Measurements from ENCODE around the gene SOX5. TPM values are rescaled to one million over a fixed set of nuclear protein-coding genes. Genes with fewer than 3 reads are reported as not detected.

SOX5 gene
- total and polyA plus RNA-seq, 9 of the 15 experiments (the other 6 are each of a cell fraction or from before 2014, with no cell fraction given), result 8.3 to 16.5 (median 11.9) TPM

- no peak overlapping the region for H3K4me3 ChIP-seq
- ChIA-PET POLR2A (interaction anchor here (0.6 kb wide), 1 partner anchor 629 kb away, joined by 3 read pairs; no protein-coding TSS in a partner anchor), CTCF (ENCODE audit: low intra/inter-chr PET ratio) (no interaction called here)
- in situ Hi-C loops (cut with MboI) (no loop called here), intact Hi-C loops (cut with micrococcal nuclease) (no loop called here)
- FAIRE-seq (no peak), ATAC-seq (no peak), DNase-seq (ENCODE audit: extremely low read depth in 1 of 4, low spot score in 3 of 4) (no peak)
- H3K27ac ChIP-seq (ENCODE audit: extremely low read depth, low read depth, low read length), result no peak overlapping the region
- no peaks in the 10 kb centered on the region for H4K20me1 ChIP-seq (replicated peaks; ENCODE audit: control insufficient read depth, insufficient read depth, low read length)
- H3K27me3 ChIP-seq (ENCODE audit: control insufficient read depth in 2 of 2, insufficient read depth in 2 of 2, low read length in 2 of 2), result no peaks in the 10 kb centered on the region
- H2AFZ ChIP-seq (ENCODE audit: low read depth, low read length), result no peak overlapping the region
- no peaks in the 10 kb centered on the region for H3K36me3 ChIP-seq (ENCODE audit: control insufficient read depth, insufficient read depth, low read length)
- WGBS (ENCODE audit: insufficient coverage, low coverage, missing lambda C conversion rate), result 84% methylated on average over 9 of the region's 11 CpGs
- TF ChIP-seq, protein P1, sequence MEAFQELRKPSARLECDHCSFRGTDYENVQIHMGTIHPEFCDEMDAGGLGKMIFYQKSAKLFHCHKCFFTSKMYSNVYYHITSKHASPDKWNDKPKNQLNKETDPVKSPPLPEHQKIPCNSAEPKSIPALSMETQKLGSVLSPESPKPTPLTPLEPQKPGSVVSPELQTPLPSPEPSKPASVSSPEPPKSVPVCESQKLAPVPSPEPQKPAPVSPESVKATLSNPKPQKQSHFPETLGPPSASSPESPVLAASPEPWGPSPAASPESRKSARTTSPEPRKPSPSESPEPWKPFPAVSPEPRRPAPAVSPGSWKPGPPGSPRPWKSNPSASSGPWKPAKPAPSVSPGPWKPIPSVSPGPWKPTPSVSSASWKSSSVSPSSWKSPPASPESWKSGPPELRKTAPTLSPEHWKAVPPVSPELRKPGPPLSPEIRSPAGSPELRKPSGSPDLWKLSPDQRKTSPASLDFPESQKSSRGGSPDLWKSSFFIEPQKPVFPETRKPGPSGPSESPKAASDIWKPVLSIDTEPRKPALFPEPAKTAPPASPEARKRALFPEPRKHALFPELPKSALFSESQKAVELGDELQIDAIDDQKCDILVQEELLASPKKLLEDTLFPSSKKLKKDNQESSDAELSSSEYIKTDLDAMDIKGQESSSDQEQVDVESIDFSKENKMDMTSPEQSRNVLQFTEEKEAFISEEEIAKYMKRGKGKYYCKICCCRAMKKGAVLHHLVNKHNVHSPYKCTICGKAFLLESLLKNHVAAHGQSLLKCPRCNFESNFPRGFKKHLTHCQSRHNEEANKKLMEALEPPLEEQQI (IDR thresholded peaks at IDR 0.05), result peak; percentile 30; the same call in 1 of the 2 replicates
- TF ChIP-seq RBM25 (IDR thresholded peaks at IDR 0.05; ENCODE audit: low read depth, low read length, severe bottlenecking), result no peak
- no peak for TF ChIP-seq POLR2AphosphoS5 (IDR thresholded peaks at IDR 0.05; ENCODE audit: control insufficient read depth, insufficient read depth, low read depth, low read length)
- TF ChIP-seq SP2 (IDR thresholded peaks at IDR 0.05; ENCODE audit: extremely low read depth, low read depth, low read length, poor library complexity, severe bottlenecking), result no peak
- TF ChIP-seq MAFG (tag; conservative IDR thresholded peaks at IDR 0.05), result no peak
- TF ChIP-seq YY1 (IDR thresholded peaks at IDR 0.05; ENCODE audit: borderline replicate concordance in 1 of 3, control insufficient read depth in 1 of 3, extremely low read depth in 1 of 3, insufficient read depth in 3 of 3, insufficient read length in 1 of 3, insufficient replicate concordance in 2 of 3, low read depth in 1 of 3, low read length in 2 of 3), result peak in 1 of 3 experiments; percentile 12
- TF ChIP-seq RFX1 (IDR thresholded peaks at IDR 0.05), result peak; percentile 71
- TF ChIP-seq, protein P2, sequence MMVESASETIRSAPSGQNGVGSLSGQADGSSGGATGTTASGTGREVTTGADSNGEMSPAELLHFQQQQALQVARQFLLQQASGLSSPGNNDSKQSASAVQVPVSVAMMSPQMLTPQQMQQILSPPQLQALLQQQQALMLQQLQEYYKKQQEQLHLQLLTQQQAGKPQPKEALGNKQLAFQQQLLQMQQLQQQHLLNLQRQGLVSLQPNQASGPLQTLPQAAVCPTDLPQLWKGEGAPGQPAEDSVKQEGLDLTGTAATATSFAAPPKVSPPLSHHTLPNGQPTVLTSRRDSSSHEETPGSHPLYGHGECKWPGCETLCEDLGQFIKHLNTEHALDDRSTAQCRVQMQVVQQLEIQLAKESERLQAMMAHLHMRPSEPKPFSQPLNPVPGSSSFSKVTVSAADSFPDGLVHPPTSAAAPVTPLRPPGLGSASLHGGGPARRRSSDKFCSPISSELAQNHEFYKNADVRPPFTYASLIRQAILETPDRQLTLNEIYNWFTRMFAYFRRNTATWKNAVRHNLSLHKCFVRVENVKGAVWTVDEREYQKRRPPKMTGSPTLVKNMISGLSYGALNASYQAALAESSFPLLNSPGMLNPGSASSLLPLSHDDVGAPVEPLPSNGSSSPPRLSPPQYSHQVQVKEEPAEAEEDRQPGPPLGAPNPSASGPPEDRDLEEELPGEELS (CRISPR knock-in tag; IDR thresholded peaks at IDR 0.05; ENCODE audit: borderline replicate concordance), result no peak
- TF ChIP-seq ZNF165 (CRISPR knock-in tag; IDR thresholded peaks at IDR 0.05; ENCODE audit: borderline replicate concordance), result no peak
- TF ChIP-seq, protein P3, sequence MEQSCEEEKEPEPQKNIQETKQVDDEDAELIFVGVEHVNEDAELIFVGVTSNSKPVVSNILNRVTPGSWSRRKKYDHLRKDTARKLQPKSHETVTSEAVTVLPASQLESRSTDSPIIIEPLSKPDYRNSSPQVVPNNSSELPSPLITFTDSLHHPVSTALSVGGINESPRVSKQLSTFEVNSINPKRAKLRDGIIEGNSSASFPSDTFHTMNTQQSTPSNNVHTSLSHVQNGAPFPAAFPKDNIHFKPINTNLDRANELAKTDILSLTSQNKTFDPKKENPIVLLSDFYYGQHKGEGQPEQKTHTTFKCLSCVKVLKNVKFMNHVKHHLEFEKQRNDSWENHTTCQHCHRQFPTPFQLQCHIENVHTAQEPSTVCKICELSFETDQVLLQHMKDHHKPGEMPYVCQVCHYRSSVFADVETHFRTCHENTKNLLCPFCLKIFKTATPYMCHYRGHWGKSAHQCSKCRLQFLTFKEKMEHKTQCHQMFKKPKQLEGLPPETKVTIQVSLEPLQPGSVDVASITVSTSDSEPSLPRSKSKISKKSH (CRISPR knock-in tag; IDR thresholded peaks at IDR 0.05), result no peak
- TF ChIP-seq HDGF (IDR thresholded peaks at IDR 0.05), result no peak
- 0 out of 2 replicates have a peak, but pooled peaks have one; percentile 31 for TF ChIP-seq CC2D1A (IDR thresholded peaks at IDR 0.05)
- TF ChIP-seq NCOA2 (IDR thresholded peaks at IDR 0.05; ENCODE audit: partially characterized antibody in 2 of 2), result no peak
- no peaks in the 10 kb centered on the region for H3K4me1 ChIP-seq (replicated peaks in 1 of 2; ENCODE audit: control insufficient read depth in 2 of 2, insufficient read depth in 2 of 2, low read length in 2 of 2)
- no peak overlapping the region for H3K4me2 ChIP-seq (ENCODE audit: insufficient read depth, low read length)
- H3K9me3 ChIP-seq (replicated peaks; ENCODE audit: control insufficient read depth, insufficient read depth, low read depth, low read length), result no peaks in the 10 kb centered on the region
- no peak overlapping the region for H3K9ac ChIP-seq (ENCODE audit: insufficient read depth in 1 of 2, low read depth in 2 of 2, low read length in 2 of 2)
- H3K9me1 ChIP-seq (ENCODE audit: control insufficient read depth, insufficient read depth, low read length), result no peaks in the 10 kb centered on the region
- no peaks in the 10 kb centered on the region for H3K79me2 ChIP-seq (ENCODE audit: control insufficient read depth, insufficient read depth, low read length)
- no TSS peak for BruUV-seq (replicated peaks)
Observed at GRCh38 chr12:23585782-23586163, 363.7 kb downstream of the SOX5 start.
